PC-9 (cell line): ENCODE results near the gene ZMYND19. TPM values are rescaled to one million over a fixed set of nuclear protein-coding genes. Genes with fewer than 3 reads are reported as not detected.

Experiments
- BruUV-seq: library from RNA; stranded (reverse); fragments of 400-500 nt; replicated peaks from 2 replicates; lab custom pipeline; 2021; lab: Mats Ljungman, UMichigan
- CTCF ChIA-PET: fragments of 300-600 bp; sonication (Branson Sonifier 250); formaldehyde crosslinking; loops from one replicate; lab custom pipeline; 2022; ENCODE audit warnings: antibody characterized with exemption; lab: Charles Lee
- POLR2A ChIA-PET: fragments of 300-600 bp; sonication (Branson Sonifier 250); formaldehyde crosslinking; loops from one replicate; lab custom pipeline; 2022; ENCODE audit warnings: antibody characterized with exemption; ENCODE audit not compliant: unreplicated experiment; lab: Charles Lee
- DNase-seq, 2 experiments: peaks; one replicate each; pipeline versions ENCODE4 v3.0.0 to v3.0.0-alpha.2; 2015 to 2022; ENCODE audit warnings: mixed read lengths in 1 of 2
- H2AFZ ChIP-seq: fragments of 200-600 bp; sonication (generic); 2 replicates; pipeline ENCODE4 v1.8.1; 2017; ENCODE audit warnings: antibody characterized with exemption
- H3F3A ChIP-seq: fragments of 200-600 bp; sonication (generic); 2 replicates; pipeline ENCODE4 v1.8.1; 2017; ENCODE audit warnings: antibody characterized with exemption, mild to moderate bottlenecking, low read depth; ENCODE audit not compliant: insufficient read depth
- H3K27ac ChIP-seq: fragments of 200-600 bp; sonication (generic); 2 replicates; pipeline ENCODE4 v1.6.1; 2016; ENCODE audit warnings: mixed run types
- H3K27me3 ChIP-seq: fragments of 200-600 bp; sonication (generic); 2 replicates; pipeline ENCODE4 v1.6.1; 2016; ENCODE audit warnings: low read depth, mixed run types; ENCODE audit not compliant: insufficient read depth
- H3K36me3 ChIP-seq: fragments of 200-600 bp; sonication (generic); 2 replicates; pipeline ENCODE4 v1.6.1; 2016; ENCODE audit warnings: low read depth, mixed run types
- H3K4me1 ChIP-seq: fragments of 200-600 bp; sonication (generic); replicated peaks from 2 replicates; pipeline ENCODE4 v1.6.1; 2016; ENCODE audit warnings: mixed run types; ENCODE audit not compliant: insufficient read depth
- H3K4me2 ChIP-seq: fragments of 200-600 bp; sonication (generic); 2 replicates; pipeline ENCODE4 v1.6.1; 2017; ENCODE audit warnings: mixed run types
- H3K4me3 ChIP-seq: fragments of 200-600 bp; sonication (generic); 2 replicates; pipeline ENCODE4 v1.6.1; 2016; ENCODE audit warnings: mixed run types
- H3K79me2 ChIP-seq: fragments of 200-600 bp; sonication (generic); 2 replicates; pipeline ENCODE4 v1.6.1; 2017; ENCODE audit warnings: low read depth, mixed run types
- H3K9me2 ChIP-seq: fragments of 200-600 bp; sonication (generic); 2 replicates; pipeline ENCODE4 v1.8.1; 2017; ENCODE audit warnings: mild to moderate bottlenecking; ENCODE audit not compliant: insufficient read depth
- H3K9me3 ChIP-seq: fragments of 200-600 bp; sonication (generic); 2 replicates; pipeline ENCODE4 v1.8.1; 2016; ENCODE audit warnings: low read depth; ENCODE audit not compliant: insufficient read depth
- H4K20me1 ChIP-seq: fragments of 200-600 bp; sonication (generic); 2 replicates; pipeline ENCODE4 v1.8.1; 2017; ENCODE audit not compliant: insufficient read depth
- EZH2 ChIP-seq: fragments of 200-600 bp; sonication (generic); IDR thresholded peaks from 2 replicates; pipeline ENCODE4 v1.8.0; 2017; ENCODE audit warnings: antibody characterized with exemption, low read depth
- intact Hi-C: fragments of 100-400 bp; cut with micrococcal nuclease; formaldehyde crosslinking; loops from one replicate; pipeline ENCODE4 v1.10.0; 2022; ENCODE audit not compliant: unreplicated experiment
- total RNA-seq: library from RNA; stranded (reverse); gene quantifications from 2 replicates; pipeline ENCODE4 v1.2.3, GENCODE V29; 2021
- TF ChIP-seq, protein P1 (sequence below): fragments of 200-600 bp; sonication (generic); conservative IDR thresholded peaks from 2 replicates; pipeline ENCODE4 v1.6.1; 2017; ENCODE audit warnings: mixed run types, antibody characterized with exemption, mild to moderate bottlenecking, moderate library complexity

ZMYND19 gene
- total RNA-seq, 1 experiment from 2014 or later, result 47.7 TPM

- Histone ChIP-seq H3K36me3 (0 out of 2 replicates have a peak, but pooled peaks cover 1% of the 10 kb centered on the region), H3K4me1 (no peaks in the 10 kb centered on the region), H3K4me2 (no peak overlapping the region), H3K27ac (no peak overlapping the region), H4K20me1 (no peaks in the 10 kb centered on the region; the same call in 1 of the 2 replicates), H2AFZ (no peak overlapping the region), H3K27me3 (no peaks in the 10 kb centered on the region), H3K4me3 (no peak overlapping the region), H3K9me2 (no peaks in the 10 kb centered on the region), H3K9me3 (no peaks in the 10 kb centered on the region), H3K79me2 (no peaks in the 10 kb centered on the region), H3F3A (no peaks in the 10 kb centered on the region)
- CTCF ChIA-PET, result no interaction called here
- intact Hi-C loops, result no loop called here
- no peak for DNase-seq
- no peak for TF ChIP-seq EZH2
- TF ChIP-seq, protein P1, sequence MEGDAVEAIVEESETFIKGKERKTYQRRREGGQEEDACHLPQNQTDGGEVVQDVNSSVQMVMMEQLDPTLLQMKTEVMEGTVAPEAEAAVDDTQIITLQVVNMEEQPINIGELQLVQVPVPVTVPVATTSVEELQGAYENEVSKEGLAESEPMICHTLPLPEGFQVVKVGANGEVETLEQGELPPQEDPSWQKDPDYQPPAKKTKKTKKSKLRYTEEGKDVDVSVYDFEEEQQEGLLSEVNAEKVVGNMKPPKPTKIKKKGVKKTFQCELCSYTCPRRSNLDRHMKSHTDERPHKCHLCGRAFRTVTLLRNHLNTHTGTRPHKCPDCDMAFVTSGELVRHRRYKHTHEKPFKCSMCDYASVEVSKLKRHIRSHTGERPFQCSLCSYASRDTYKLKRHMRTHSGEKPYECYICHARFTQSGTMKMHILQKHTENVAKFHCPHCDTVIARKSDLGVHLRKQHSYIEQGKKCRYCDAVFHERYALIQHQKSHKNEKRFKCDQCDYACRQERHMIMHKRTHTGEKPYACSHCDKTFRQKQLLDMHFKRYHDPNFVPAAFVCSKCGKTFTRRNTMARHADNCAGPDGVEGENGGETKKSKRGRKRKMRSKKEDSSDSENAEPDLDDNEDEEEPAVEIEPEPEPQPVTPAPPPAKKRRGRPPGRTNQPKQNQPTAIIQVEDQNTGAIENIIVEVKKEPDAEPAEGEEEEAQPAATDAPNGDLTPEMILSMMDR, result no peak
- POLR2A ChIA-PET, result no interaction called here
- no TSS peak for BruUV-seq
Observed at GRCh38 chr9:137564817-137565411, 25.4 kb downstream of the ZMYND19 start.

GRCh38 chr9:137564134-137564533 lies 26.2 kb downstream of the ZMYND19 start:
- CTCF ChIA-PET, result no interaction called here

GRCh38 chr9:137558127-137558526 lies 32.2 kb downstream of the ZMYND19 start:
- H3K27me3 ChIP-seq, result no peaks in the 10 kb centered on the region
- TF ChIP-seq, protein P1, result no peak
- no peak for TF ChIP-seq EZH2
- BruUV-seq, result no TSS peak
- intact Hi-C loops, result no loop called here
- no peaks in the 10 kb centered on the region for H3K4me1 ChIP-seq
- no peak overlapping the region for H3K4me3 ChIP-seq
- ChIA-PET CTCF (interaction anchor here (0.7 kb wide), 1 partner anchor 148 kb away, joined by 3 read pairs; no protein-coding TSS in a partner anchor), POLR2A (interaction anchor here (0.6 kb wide), 1 partner anchor 415 kb away, joined by 3 read pairs; no protein-coding TSS in a partner anchor)
- no peaks in the 10 kb centered on the region for H3K9me2 ChIP-seq
- H3K27ac ChIP-seq, result no peak overlapping the region
- no peaks in the 10 kb centered on the region for H3K79me2 ChIP-seq
- 0 out of 2 replicates have a peak, but pooled peaks cover 5% of the 10 kb centered on the region for H4K20me1 ChIP-seq
- H3K36me3 ChIP-seq, result peaks cover 9% of the 10 kb centered on the region; the same call in 1 of the 2 replicates
- no peaks in the 10 kb centered on the region for H3K9me3 ChIP-seq
- no peak overlapping the region for H3K4me2 ChIP-seq
- no peak overlapping the region for H2AFZ ChIP-seq
- H3F3A ChIP-seq, result peaks cover 18% of the 10 kb centered on the region; the same call in 1 of the 2 replicates
- no peak for DNase-seq

More at GRCh38 chr9:137564134-137564533, 26.2 kb downstream of the ZMYND19 start:
- Histone ChIP-seq H3K27ac (no peak overlapping the region), H2AFZ (no peak overlapping the region), H3K4me2 (no peak overlapping the region), H4K20me1 (no peaks in the 10 kb centered on the region; the same call in 1 of the 2 replicates), H3K4me3 (no peak overlapping the region), H3K4me1 (no peaks in the 10 kb centered on the region), H3K27me3 (no peaks in the 10 kb centered on the region), H3K9me2 (no peaks in the 10 kb centered on the region), H3K79me2 (no peaks in the 10 kb centered on the region), H3K36me3 (peaks cover 9% of the 10 kb centered on the region; the same call in 1 of the 2 replicates), H3K9me3 (no peaks in the 10 kb centered on the region), H3F3A (no peaks in the 10 kb centered on the region)
- POLR2A ChIA-PET, result interaction anchor here (0.6 kb wide), 1 partner anchor 461 kb away, joined by 4 read pairs; no protein-coding TSS in a partner anchor
- DNase-seq, result no peak
- BruUV-seq, result no TSS peak
- TF ChIP-seq EZH2, result no peak
- TF ChIP-seq, protein P1, result no peak
- intact Hi-C loops, result no loop called here
